Measurements from ENCODE around the gene DSCAML1. TPM values are rescaled to one million over a fixed set of nuclear protein-coding genes. Genes with fewer than 3 reads are reported as not detected.

Gene DSCAML1
- total RNA-seq, 2 experiments from 2014 or later: 1.4 to 3.1 TPM

DNA sequence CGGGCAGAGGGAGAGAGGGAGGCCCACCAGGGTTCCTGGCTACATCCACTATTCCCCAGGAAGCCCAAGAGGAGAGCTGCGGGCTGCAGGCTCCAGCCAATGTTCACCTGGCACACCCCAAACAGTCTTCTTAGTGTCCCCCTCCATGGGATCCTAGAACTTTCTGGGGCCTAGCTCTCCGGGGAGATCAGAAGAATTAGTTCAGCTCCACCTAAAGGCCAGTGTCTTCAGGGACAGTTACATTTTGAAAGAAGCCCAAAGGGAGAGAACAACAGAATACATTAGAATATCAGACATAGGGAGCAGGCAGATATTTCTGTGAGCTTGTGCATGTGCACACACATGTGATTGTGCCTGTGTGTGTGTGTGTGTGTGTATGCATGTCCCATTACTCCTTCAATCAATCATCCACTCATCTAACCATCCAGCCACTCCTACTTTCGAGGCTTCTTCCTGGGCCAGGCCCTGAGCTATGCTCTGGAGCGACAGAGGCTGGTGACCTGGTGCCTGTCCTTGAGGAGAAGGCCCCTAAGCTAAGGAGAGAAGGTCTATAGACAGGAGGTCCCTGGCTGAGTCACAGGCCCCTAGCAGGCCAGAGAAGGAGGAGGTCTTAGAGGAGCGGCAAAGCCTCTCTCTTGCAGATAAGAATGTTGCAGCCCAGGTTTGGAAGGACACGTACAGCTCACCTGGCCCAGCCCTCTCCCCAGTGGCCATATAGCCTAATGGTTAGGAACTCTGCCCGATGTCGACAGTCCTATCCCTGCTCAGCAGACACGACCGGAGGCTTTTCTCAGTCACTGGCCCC lies 165.5 kb downstream of the DSCAML1 start:
- H3K27me3 Mint-ChIP-seq: peaks cover 2% of the 10 kb centered on the region
- ATAC-seq (ENCODE audit: low read depth) (no peak), DNase-seq (no peak)
- no peaks in the 10 kb centered on the region for H3K4me1 Mint-ChIP-seq
- POLR2A ChIA-PET: no interaction called here
- no peaks in the 10 kb centered on the region for H3K9me3 Mint-ChIP-seq
- H3K4me3 Mint-ChIP-seq: no peak overlapping the region
- no peak overlapping the region for H3K27ac Mint-ChIP-seq
- no peaks in the 10 kb centered on the region for H3K36me3 Mint-ChIP-seq

- DNase-seq (no peak), ATAC-seq (ENCODE audit: low read depth) (no peak)
- Mint-ChIP-seq H3K36me3 (no peaks in the 10 kb centered on the region), H3K27me3 (peaks cover 2% of the 10 kb centered on the region), H3K4me1 (no peaks in the 10 kb centered on the region), H3K27ac (no peak overlapping the region), H3K9me3 (no peaks in the 10 kb centered on the region), H3K4me3 (no peak overlapping the region)
- POLR2A ChIA-PET: no interaction called here
These were observed 167.0 kb downstream of the DSCAML1 start for GRCh38 chr11:117629891-117630538.

GRCh38 chr11:117629146-117629545 lies 167.9 kb downstream of the DSCAML1 start:
- H3K27me3 Mint-ChIP-seq: peaks cover 2% of the 10 kb centered on the region

DNA sequence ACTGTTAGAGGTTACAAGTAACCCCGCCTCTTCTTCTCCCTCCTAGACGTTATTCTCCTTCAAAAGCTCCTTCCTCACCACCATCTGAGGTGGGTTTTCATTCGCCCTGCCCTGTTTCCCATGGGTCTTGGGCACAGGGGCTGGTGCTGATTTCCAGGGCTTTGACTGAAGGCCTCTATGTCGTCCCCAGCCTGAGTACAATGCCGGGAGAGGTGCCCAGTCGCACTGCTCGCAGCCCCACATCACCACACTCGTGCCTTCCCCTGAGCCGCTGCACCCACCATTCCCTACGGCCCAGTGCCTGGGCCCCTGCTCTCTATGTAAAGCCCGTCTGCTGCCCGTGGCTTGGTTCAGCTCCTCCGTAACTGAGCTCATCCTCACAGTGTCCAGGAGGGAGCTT lies 169.8 kb downstream of the DSCAML1 start:
- no peak for ATAC-seq (ENCODE audit: low read depth)
- no peak overlapping the region for H3K27ac Mint-ChIP-seq
- DNase-seq: no peak
- POLR2A ChIA-PET: no interaction called here
- H3K36me3 Mint-ChIP-seq: no peaks in the 10 kb centered on the region
- H3K9me3 Mint-ChIP-seq: no peaks in the 10 kb centered on the region
- no peak overlapping the region for H3K4me3 Mint-ChIP-seq
- H3K4me1 Mint-ChIP-seq: no peaks in the 10 kb centered on the region
- peaks cover 2% of the 10 kb centered on the region for H3K27me3 Mint-ChIP-seq

More at GRCh38 chr11:117629146-117629545, 167.9 kb downstream of the DSCAML1 start:
- no peaks in the 10 kb centered on the region for H3K4me1 Mint-ChIP-seq
- no peak overlapping the region for H3K4me3 Mint-ChIP-seq
- no peaks in the 10 kb centered on the region for H3K36me3 Mint-ChIP-seq
- DNase-seq (no peak), ATAC-seq (ENCODE audit: low read depth) (no peak)
- no peak overlapping the region for H3K27ac Mint-ChIP-seq
- no peaks in the 10 kb centered on the region for H3K9me3 Mint-ChIP-seq
- POLR2A ChIA-PET: no interaction called here

DNA sequence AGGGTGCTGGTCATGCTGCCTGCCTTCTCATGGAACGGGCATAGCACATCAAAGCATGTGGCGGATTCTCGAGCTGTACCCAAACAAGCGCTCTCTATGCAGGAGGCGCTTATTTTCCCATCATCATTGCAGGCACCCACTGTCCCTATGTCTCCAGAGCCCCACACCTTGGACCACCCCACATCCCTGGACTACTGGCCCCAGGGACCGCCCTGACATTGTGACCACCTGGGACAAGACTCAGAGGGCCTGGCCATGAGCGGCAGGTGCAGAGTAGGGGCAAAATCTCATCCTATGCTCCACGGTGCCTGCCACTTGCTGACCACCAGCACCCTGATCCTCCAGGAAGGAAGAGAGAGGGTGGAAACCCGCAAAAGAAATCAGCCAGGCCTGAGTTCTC lies 170.4 kb downstream of the DSCAML1 start:
- H3K4me3 Mint-ChIP-seq: no peak overlapping the region
- no peaks in the 10 kb centered on the region for H3K36me3 Mint-ChIP-seq
- H3K4me1 Mint-ChIP-seq: no peaks in the 10 kb centered on the region
- ATAC-seq (ENCODE audit: low read depth) (no peak), DNase-seq (no peak)
- no peaks in the 10 kb centered on the region for H3K9me3 Mint-ChIP-seq
- H3K27ac Mint-ChIP-seq: no peak overlapping the region
- peaks cover 2% of the 10 kb centered on the region for H3K27me3 Mint-ChIP-seq
- POLR2A ChIA-PET: no interaction called here

DNA sequence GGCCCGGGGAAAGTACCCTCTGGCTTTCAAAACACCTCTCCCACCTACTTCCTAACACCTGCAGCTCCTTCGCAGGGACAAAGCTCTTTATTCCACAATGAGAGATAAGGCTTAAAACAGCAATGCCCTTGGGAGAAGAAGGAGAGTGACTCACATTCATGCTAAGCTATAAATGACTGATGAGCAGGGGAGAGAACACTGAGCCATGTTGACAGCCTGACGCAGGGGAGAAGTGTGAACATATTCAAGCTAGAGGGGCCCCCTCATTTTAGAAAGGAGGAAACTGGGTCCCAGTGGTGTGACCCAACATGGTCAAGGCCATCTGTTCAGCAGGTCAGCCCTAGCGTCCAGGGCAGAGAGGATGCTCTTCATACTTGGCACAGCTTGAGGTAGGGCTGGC lies 171.8 kb downstream of the DSCAML1 start:
- ATAC-seq (ENCODE audit: low read depth) (no peak), DNase-seq (no peak)
- Mint-ChIP-seq H3K9me3 (peaks cover 1% of the 10 kb centered on the region), H3K27me3 (peaks cover 2% of the 10 kb centered on the region), H3K27ac (no peak overlapping the region), H3K4me1 (no peaks in the 10 kb centered on the region), H3K36me3 (no peaks in the 10 kb centered on the region), H3K4me3 (no peak overlapping the region)
- POLR2A ChIA-PET: no interaction called here

DNA sequence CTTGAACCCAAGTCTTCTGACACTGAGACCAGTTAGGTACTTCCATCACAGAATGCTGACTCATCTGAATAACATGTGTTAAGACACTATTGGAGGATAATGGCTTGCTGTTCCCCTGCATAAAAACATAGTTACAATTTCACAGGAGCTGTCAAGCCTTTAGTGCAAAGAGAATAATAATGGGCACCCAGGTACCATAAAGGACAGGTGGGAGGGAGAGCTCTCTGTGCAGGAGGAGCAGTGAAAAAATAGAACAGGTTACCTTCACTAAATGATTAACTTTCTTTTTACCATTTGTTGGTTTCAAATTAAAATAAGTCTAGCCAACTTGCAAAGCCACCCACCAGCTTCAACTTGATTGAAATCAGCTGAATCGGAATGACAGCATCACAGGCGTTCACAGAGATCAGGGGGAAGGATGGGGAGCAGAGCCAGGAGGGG lies 173.2 kb downstream of the DSCAML1 start:
- no peak for ATAC-seq (ENCODE audit: low read depth)
- Mint-ChIP-seq H3K9me3 (peaks cover 1% of the 10 kb centered on the region), H3K4me3 (no peak overlapping the region), H3K27ac (peak overlapping the region; percentile 50), H3K4me1 (no peaks in the 10 kb centered on the region), H3K36me3 (no peaks in the 10 kb centered on the region), H3K27me3 (peaks cover 2% of the 10 kb centered on the region)
- no peak for DNase-seq
- POLR2A ChIA-PET: no interaction called here

- ATAC-seq (ENCODE audit: low read depth): no peak
- POLR2A ChIA-PET: no interaction called here
- no peak overlapping the region for H3K27ac Mint-ChIP-seq
- H3K27me3 Mint-ChIP-seq: no peaks in the 10 kb centered on the region
- no peaks in the 10 kb centered on the region for H3K36me3 Mint-ChIP-seq
- peaks cover 1% of the 10 kb centered on the region for H3K9me3 Mint-ChIP-seq
- no peak overlapping the region for H3K4me3 Mint-ChIP-seq
- no peak for DNase-seq
- no peaks in the 10 kb centered on the region for H3K4me1 Mint-ChIP-seq
These were observed 175.8 kb downstream of the DSCAML1 start for GRCh38 chr11:117621226-117621625.

- no peak overlapping the region for H3K4me3 Mint-ChIP-seq
- POLR2A ChIA-PET: no interaction called here
- ATAC-seq (ENCODE audit: low read depth) (no peak), DNase-seq (no peak)
- no peak overlapping the region for H3K27ac Mint-ChIP-seq
- H3K36me3 Mint-ChIP-seq: no peaks in the 10 kb centered on the region
- no peaks in the 10 kb centered on the region for H3K4me1 Mint-ChIP-seq
- H3K9me3 Mint-ChIP-seq: peaks cover 1% of the 10 kb centered on the region
- no peaks in the 10 kb centered on the region for H3K27me3 Mint-ChIP-seq
These were observed 176.4 kb downstream of the DSCAML1 start for GRCh38 chr11:117620659-117621058.

- Mint-ChIP-seq H3K4me3 (no peak overlapping the region), H3K27ac (no peak overlapping the region), H3K4me1 (no peaks in the 10 kb centered on the region), H3K27me3 (no peaks in the 10 kb centered on the region), H3K36me3 (no peaks in the 10 kb centered on the region), H3K9me3 (peaks cover 1% of the 10 kb centered on the region)
- DNase-seq (no peak), ATAC-seq (ENCODE audit: low read depth) (no peak)
- POLR2A ChIA-PET: no interaction called here
These were observed 176.9 kb downstream of the DSCAML1 start for GRCh38 chr11:117620086-117620485.

DNA sequence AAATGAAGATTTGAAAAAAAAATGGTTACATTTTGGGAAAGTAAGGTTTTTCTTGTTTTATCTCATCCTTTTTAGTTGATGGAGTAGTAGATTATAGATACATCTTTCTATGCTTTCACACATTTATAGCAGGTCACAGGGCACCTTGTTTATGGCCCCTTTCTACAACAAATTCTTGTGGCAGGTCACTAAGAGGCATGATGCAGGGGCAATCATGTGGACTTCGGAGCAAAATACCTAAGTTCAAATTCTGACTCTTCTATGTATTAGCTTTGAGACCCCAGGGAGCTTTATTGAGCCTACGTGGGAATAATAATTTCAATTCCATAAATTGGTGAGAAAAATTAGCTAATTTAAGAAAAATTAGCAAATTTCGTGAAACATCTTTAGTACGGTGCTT lies 177.4 kb downstream of the DSCAML1 start:
- H3K36me3 Mint-ChIP-seq: no peaks in the 10 kb centered on the region
- POLR2A ChIA-PET: no interaction called here
- no peak for DNase-seq
- no peak for ATAC-seq (ENCODE audit: low read depth)
- H3K4me1 Mint-ChIP-seq: no peaks in the 10 kb centered on the region
- H3K27ac Mint-ChIP-seq: no peak overlapping the region
- no peak overlapping the region for H3K4me3 Mint-ChIP-seq
- H3K9me3 Mint-ChIP-seq: peaks cover 1% of the 10 kb centered on the region
- H3K27me3 Mint-ChIP-seq: no peaks in the 10 kb centered on the region

DNA sequence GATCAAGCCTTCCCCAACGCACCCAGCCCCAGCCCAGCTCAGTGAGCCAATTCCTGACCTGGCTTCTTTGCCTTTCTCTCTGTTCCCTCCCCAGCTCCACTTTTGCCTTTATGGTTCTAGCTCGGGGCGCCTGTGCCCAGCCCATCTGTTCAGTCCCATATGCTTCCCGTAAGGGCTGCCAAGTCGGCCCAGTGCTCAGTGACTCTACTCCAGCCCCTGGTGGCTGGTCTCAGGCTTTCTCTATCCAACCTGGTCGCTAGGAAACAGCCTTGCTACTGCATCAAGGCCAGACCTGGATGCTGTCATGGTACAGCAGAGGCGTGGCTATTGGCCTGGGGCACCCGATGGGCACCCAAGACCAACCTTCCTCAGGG lies 178.0 kb downstream of the DSCAML1 start:
- H3K9me3 Mint-ChIP-seq: peaks cover 1% of the 10 kb centered on the region
- no peaks in the 10 kb centered on the region for H3K27me3 Mint-ChIP-seq
- H3K36me3 Mint-ChIP-seq: no peaks in the 10 kb centered on the region
- H3K27ac Mint-ChIP-seq: no peak overlapping the region
- POLR2A ChIA-PET: no interaction called here
- no peak overlapping the region for H3K4me3 Mint-ChIP-seq
- ATAC-seq (ENCODE audit: low read depth) (no peak), DNase-seq (no peak)
- H3K4me1 Mint-ChIP-seq: no peaks in the 10 kb centered on the region

GRCh38 chr11:117618302-117618981 lies 178.6 kb downstream of the DSCAML1 start:
- Mint-ChIP-seq H3K27ac (no peak overlapping the region), H3K36me3 (no peaks in the 10 kb centered on the region), H3K4me3 (no peak overlapping the region), H3K4me1 (no peaks in the 10 kb centered on the region), H3K27me3 (no peaks in the 10 kb centered on the region), H3K9me3 (peaks cover 1% of the 10 kb centered on the region)
- ATAC-seq (ENCODE audit: low read depth): no peak
- POLR2A ChIA-PET: no interaction called here
- no peak for DNase-seq

GRCh38 chr11:117616979-117617378 lies 180.0 kb downstream of the DSCAML1 start:
- H3K36me3 Mint-ChIP-seq: no peaks in the 10 kb centered on the region
- H3K9me3 Mint-ChIP-seq: peaks cover 1% of the 10 kb centered on the region
- no peaks in the 10 kb centered on the region for H3K4me1 Mint-ChIP-seq
- peaks cover 3% of the 10 kb centered on the region for H3K27me3 Mint-ChIP-seq
- DNase-seq (no peak), ATAC-seq (ENCODE audit: low read depth) (no peak)
- POLR2A ChIA-PET: no interaction called here
- H3K27ac Mint-ChIP-seq: no peak overlapping the region
- no peak overlapping the region for H3K4me3 Mint-ChIP-seq

Measured in activated naive CD8-positive, alpha-beta T cell treated with anti-CD3 and anti-CD28 coated beads, Interleukin-2, amount 10 ng/mL, durations not matched to agents 7 days and 5 days (primary cell).